Transverse colon (tissue), 4 donors: ENCODE data around the gene NDUFAF4.

Experiments
- CTCF ChIP-seq, 5 experiments: fragments of 200-600 bp in 3 of 5; fragments of 450-650 bp in 2 of 5; sonication (generic) in 3 of 5; IDR thresholded peaks; 1 replicate in 2 of 5; 2 replicates in 3 of 5; pipeline ENCODE4 v1.5.1; 2016 to 2017; ENCODE audit warnings: antibody characterized with exemption in 5 of 5, inconsistent platforms in 3 of 5, mild to moderate bottlenecking in 2 of 5, moderate library complexity in 1 of 5
- EP300 ChIP-seq: sonication (generic); formaldehyde crosslinking; IDR thresholded peaks from one replicate; pipeline ENCODE4 v1.6.1; 2017; ENCODE audit warnings: antibody characterized with exemption, low read depth
- POLR2A ChIP-seq: fragments of 450-650 bp; IDR thresholded peaks from one replicate; pipeline ENCODE4 v1.6.1; 2016; ENCODE audit warnings: antibody characterized with exemption, mild to moderate bottlenecking, moderate library complexity
- POLR2AphosphoS5 ChIP-seq, 3 donors: sonication (generic); formaldehyde crosslinking; IDR thresholded peaks; one replicate each; pipeline ENCODE4 v1.6.1; 2016; ENCODE audit warnings: antibody characterized with exemption in 3 of 3

DNA sequence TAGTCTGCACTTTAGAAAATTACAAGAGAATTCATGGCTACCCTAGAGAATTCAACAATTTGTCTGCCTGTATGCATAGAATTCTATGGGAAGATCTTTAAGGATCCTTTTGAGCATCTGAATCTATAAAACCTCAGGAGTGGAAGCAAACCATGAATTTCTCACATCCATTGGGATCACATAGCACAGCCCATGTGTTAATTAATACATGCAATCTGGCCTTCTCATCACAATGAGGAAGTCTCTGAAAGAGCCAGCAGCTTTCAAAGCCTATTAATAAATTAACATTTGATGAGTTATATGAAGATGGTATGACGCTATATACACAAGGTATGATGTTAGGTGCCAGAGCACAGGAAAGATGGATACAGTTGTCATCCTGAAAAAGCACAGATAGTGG is 24.7 kb downstream of the NDUFAF4 start:
- TF ChIP-seq CTCF (IDR thresholded peaks at IDR 0.05) (no peak), POLR2AphosphoS5 (IDR thresholded peaks at IDR 0.05) (no peak), POLR2A (no peak), EP300 (no peak)
